H9 (cell line): ENCODE measurements around the gene IL1RAPL2. TPM values are rescaled to one million over a fixed set of nuclear protein-coding genes. Genes with fewer than 3 reads are reported as not detected.
"Not testable (repeated sequence)": the region's sequence is repeated elsewhere in the genome, so short reads cannot be mapped to it uniquely, and the experiment has no call there.

Experiments used
- DNase-seq: peaks from one replicate; pipeline ENCODE4 v3.0.0-alpha.2; 2017
- H2AFZ ChIP-seq: one replicate; pipeline ENCODE4 v1.6.1; 2013; ENCODE audit warnings: mild to moderate bottlenecking, low read length, control low read depth, moderate library complexity
- H2AK5ac ChIP-seq: 2 replicates; pipeline ENCODE4 v1.6.1; 2013; ENCODE audit warnings: low read length, control low read depth, mixed read lengths; ENCODE audit not compliant: insufficient read length
- H2BK120ac ChIP-seq: one replicate; pipeline ENCODE4 v1.6.1; 2013; ENCODE audit warnings: low read depth, mild to moderate bottlenecking, low read length, control low read depth, inconsistent platforms; ENCODE audit not compliant: poor library complexity, severe bottlenecking
- H2BK12ac ChIP-seq: 2 replicates; pipeline ENCODE4 v1.6.1; 2013; ENCODE audit warnings: low read length, control low read depth, mixed read lengths, low read depth; ENCODE audit not compliant: insufficient read length
- H2BK15ac ChIP-seq: 2 replicates; pipeline ENCODE4 v1.6.1; 2013; ENCODE audit warnings: low read depth, low read length, control low read depth
- H2BK20ac ChIP-seq: one replicate; pipeline ENCODE4 v1.6.1; 2013; ENCODE audit warnings: low read depth, mild to moderate bottlenecking, low read length, control low read depth, inconsistent platforms; ENCODE audit not compliant: poor library complexity, severe bottlenecking
- H2BK5ac ChIP-seq: 2 replicates; pipeline ENCODE4 v1.6.1; 2013; ENCODE audit warnings: low read length, control low read depth, mixed read lengths; ENCODE audit not compliant: insufficient read length
- H3K14ac ChIP-seq: 2 replicates; pipeline ENCODE4 v1.6.1; 2013; ENCODE audit warnings: low read length, control low read depth; ENCODE audit not compliant: insufficient read depth
- H3K18ac ChIP-seq: 2 replicates; pipeline ENCODE4 v1.6.1; 2013; ENCODE audit warnings: low read depth, mild to moderate bottlenecking, mixed read lengths, low read length, control low read depth; ENCODE audit not compliant: insufficient read length
- H3K23ac ChIP-seq: 2 replicates; pipeline ENCODE4 v1.6.1; 2013; ENCODE audit warnings: low read length, control low read depth, mixed read lengths, low read depth; ENCODE audit not compliant: insufficient read length
- H3K23me2 ChIP-seq: 2 replicates; pipeline ENCODE4 v1.6.1; 2013; ENCODE audit warnings: low read depth, mild to moderate bottlenecking, mixed read lengths, low read length, control low read depth; ENCODE audit not compliant: insufficient read length, poor library complexity, severe bottlenecking
- H3K27ac ChIP-seq: 2 replicates; pipeline ENCODE4 v1.5.1; 2013; ENCODE audit warnings: low read length, control low read depth, mixed read lengths, low read depth; ENCODE audit not compliant: insufficient read length
- H3K27me3 ChIP-seq: 2 replicates; pipeline ENCODE4 v1.6.1; 2013; ENCODE audit warnings: low read length, control low read depth, inconsistent platforms; ENCODE audit not compliant: insufficient read depth
- H3K4ac ChIP-seq: 2 replicates; pipeline ENCODE4 v1.6.1; 2013; ENCODE audit warnings: low read depth, mild to moderate bottlenecking, control low read depth, inconsistent platforms, low read length, moderate library complexity
- H3K4me1 ChIP-seq: 2 replicates; pipeline ENCODE4 v1.6.1; 2013; ENCODE audit warnings: low read length, control low read depth, inconsistent platforms; ENCODE audit not compliant: insufficient read depth
- H3K4me2 ChIP-seq: 2 replicates; pipeline ENCODE4 v1.6.1; 2013; ENCODE audit warnings: low read length, control low read depth, mixed read lengths; ENCODE audit not compliant: insufficient read length, insufficient read depth
- H3K56ac ChIP-seq: 2 replicates; pipeline ENCODE4 v1.6.1; 2013; ENCODE audit warnings: low read depth, mild to moderate bottlenecking, mixed read lengths, low read length, control low read depth; ENCODE audit not compliant: insufficient read length
- H3K79me1 ChIP-seq: 2 replicates; pipeline ENCODE4 v1.6.1; 2013; ENCODE audit warnings: low read depth, mild to moderate bottlenecking, moderate library complexity, low read length, control low read depth, inconsistent platforms; ENCODE audit not compliant: insufficient read depth, poor library complexity, severe bottlenecking
- H3K79me2 ChIP-seq: 2 replicates; pipeline ENCODE4 v1.6.1; 2013; ENCODE audit warnings: low read length, control low read depth, inconsistent platforms; ENCODE audit not compliant: insufficient read depth
- H3K9ac ChIP-seq: 2 replicates; pipeline ENCODE4 v1.6.1; 2013; ENCODE audit warnings: low read length, control low read depth, mixed read lengths; ENCODE audit not compliant: insufficient read length; ENCODE audit errors: extremely low read depth
- H3K9me3 ChIP-seq: one replicate; pipeline ENCODE4 v1.6.1; 2013; ENCODE audit warnings: low read depth, low read length, inconsistent platforms; ENCODE audit not compliant: control insufficient read depth
- H3T11ph ChIP-seq: one replicate; pipeline ENCODE4 v1.6.1; 2013; ENCODE audit warnings: mild to moderate bottlenecking, low read length, control low read depth, inconsistent platforms
- H4K20me1 ChIP-seq: one replicate; pipeline ENCODE4 v1.6.1; 2013; ENCODE audit not compliant: control insufficient read depth, insufficient read length, insufficient read depth
- H4K5ac ChIP-seq: 2 replicates; pipeline ENCODE4 v1.6.1; 2013; ENCODE audit warnings: low read depth, mild to moderate bottlenecking, mixed read lengths, low read length, control low read depth; ENCODE audit not compliant: insufficient read length
- H4K8ac ChIP-seq: replicated peaks from 2 replicates; pipeline ENCODE4 v1.6.1; 2013; ENCODE audit warnings: low read length, control low read depth, mixed read lengths, low read depth; ENCODE audit not compliant: insufficient read length
- H4K91ac ChIP-seq: 2 replicates; pipeline ENCODE4 v1.6.1; 2013; ENCODE audit warnings: low read depth, mild to moderate bottlenecking, moderate library complexity, mixed read lengths, low read length, control low read depth; ENCODE audit not compliant: insufficient read length
- H3K27ac Mint-ChIP-seq, 3 experiments: 2 replicates in 2 of 3; 3 replicates in 1 of 3; pipeline ENCODE4 v1.8.0; 2020 to 2021; ENCODE audit warnings: mixed read lengths in 3 of 3, mild to moderate bottlenecking in 1 of 3, moderate library complexity in 1 of 3
- H3K27me3 Mint-ChIP-seq: 2 replicates; pipeline ENCODE4 v1.8.0; 2021; ENCODE audit warnings: low read depth, mild to moderate bottlenecking, moderate library complexity, mixed read lengths
- H3K36me3 Mint-ChIP-seq, 3 experiments: 2 replicates in 2 of 3; 3 replicates in 1 of 3; pipeline ENCODE4 v1.8.0; 2020 to 2021; ENCODE audit warnings: low read depth in 3 of 3, mixed read lengths in 3 of 3; ENCODE audit not compliant: insufficient read depth in 1 of 3
- H3K4me1 Mint-ChIP-seq, 2 experiments: 2 replicates each; pipeline ENCODE4 v1.8.0; 2020; ENCODE audit warnings: mixed read lengths in 2 of 2
- H3K4me3 Mint-ChIP-seq, 2 experiments: 2 replicates in 1 of 2; 3 replicates in 1 of 2; pipeline ENCODE4 v1.8.0; 2020 to 2021; ENCODE audit warnings: mild to moderate bottlenecking in 2 of 2, mixed read lengths in 2 of 2, moderate library complexity in 1 of 2
- H3K9me3 Mint-ChIP-seq, 2 experiments: 2 replicates in 1 of 2; 3 replicates in 1 of 2; pipeline ENCODE4 v1.8.0; 2020; ENCODE audit warnings: mild to moderate bottlenecking in 2 of 2, mixed read lengths in 2 of 2, moderate library complexity in 1 of 2
- CTCF ChIP-seq: fragments of 200-600 bp; sonication (generic); conservative IDR thresholded peaks from 3 replicates; pipeline ENCODE4 v1.8.0; 2021; ENCODE audit warnings: antibody characterized with exemption, mild to moderate bottlenecking
- WGBS: extraction: QIAGEN DNeasy Blood & Tissue Kit; methylation state at CpG from one replicate; pipeline ENCODE4 v1.1.7; 2013; ENCODE audit warnings: missing lambda C conversion rate, low lambda C conversion rate, mixed read lengths; ENCODE audit not compliant: insufficient read length; ENCODE audit errors: extremely low coverage; 5-methylcytosine and 5-hydroxymethylcytosine counted together
- total RNA-seq: library from RNA; stranded (reverse); gene quantifications from 2 replicates; pipeline ENCODE4 v1.2.1, GENCODE V29; 2021

Gene IL1RAPL2
- total RNA-seq, 1 experiment from 2014 or later: not detected

DNA sequence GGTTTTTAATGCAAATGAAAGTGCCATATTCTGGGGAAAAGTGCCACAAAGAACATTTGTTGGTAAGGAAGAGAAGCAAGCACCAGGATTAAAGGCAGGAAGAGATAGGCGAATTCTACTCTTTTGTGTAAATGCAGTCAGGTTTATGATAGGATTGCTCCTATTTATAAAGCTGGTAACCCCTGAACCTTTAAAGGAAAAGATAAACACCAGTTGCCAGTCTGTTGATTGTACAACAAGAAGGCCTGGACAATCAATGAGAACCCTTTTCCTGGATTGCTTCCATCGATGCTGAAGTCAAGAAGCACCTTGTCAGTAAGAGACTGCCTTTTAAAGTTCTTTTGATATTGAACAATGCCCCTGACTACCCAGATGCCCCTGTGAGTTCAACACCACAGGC lies 1098.2 kb downstream of the IL1RAPL2 start:
- Histone ChIP-seq H3K23me2 (no peaks in the 10 kb centered on the region), H4K8ac (no peak overlapping the region), H4K91ac (no peak overlapping the region), H3K4me2 (no peak overlapping the region), H3K9me3 (no peaks in the 10 kb centered on the region), H3K56ac (no peak overlapping the region), H3K4me1 (no peaks in the 10 kb centered on the region), H3K4ac (no peak overlapping the region), H3T11ph (no peak overlapping the region), H2BK120ac (no peak overlapping the region), H3K18ac (no peak overlapping the region), H2BK12ac (no peak overlapping the region), H2AK5ac (no peak overlapping the region), H3K79me1 (no peaks in the 10 kb centered on the region), H3K14ac (no peak overlapping the region), H2BK15ac (no peak overlapping the region), H4K5ac (no peak overlapping the region), H2AFZ (no peak overlapping the region), H3K23ac (no peak overlapping the region), H3K9ac (no peak overlapping the region), H2BK5ac (no peak overlapping the region), H4K20me1 (no peaks in the 10 kb centered on the region), H3K27me3 (no peaks in the 10 kb centered on the region), H2BK20ac (no peak overlapping the region), H3K27ac (no peak overlapping the region), H3K79me2 (no peaks in the 10 kb centered on the region)
- DNase-seq: no peak
- TF ChIP-seq CTCF: no peak
- H3K4me1 Mint-ChIP-seq: peaks cover 0 to 2% of the 10 kb centered on the region in 2 experiments; a peak in 1 of 4 replicates
- no peak overlapping the region for H3K27ac Mint-ChIP-seq
- no peaks in the 10 kb centered on the region for H3K27me3 Mint-ChIP-seq
- peaks cover 0 to 31% of the 10 kb centered on the region in 2 experiments; a peak in 1 of 5 replicates for H3K9me3 Mint-ChIP-seq
- H3K4me3 Mint-ChIP-seq: no peak overlapping the region
- peaks cover 0 to 2% (median under 1%) of the 10 kb centered on the region in 3 experiments; a peak in 1 of 7 replicates for H3K36me3 Mint-ChIP-seq
- no CpG with 5 or more reads among the region's 2 CpGs for WGBS

DNA sequence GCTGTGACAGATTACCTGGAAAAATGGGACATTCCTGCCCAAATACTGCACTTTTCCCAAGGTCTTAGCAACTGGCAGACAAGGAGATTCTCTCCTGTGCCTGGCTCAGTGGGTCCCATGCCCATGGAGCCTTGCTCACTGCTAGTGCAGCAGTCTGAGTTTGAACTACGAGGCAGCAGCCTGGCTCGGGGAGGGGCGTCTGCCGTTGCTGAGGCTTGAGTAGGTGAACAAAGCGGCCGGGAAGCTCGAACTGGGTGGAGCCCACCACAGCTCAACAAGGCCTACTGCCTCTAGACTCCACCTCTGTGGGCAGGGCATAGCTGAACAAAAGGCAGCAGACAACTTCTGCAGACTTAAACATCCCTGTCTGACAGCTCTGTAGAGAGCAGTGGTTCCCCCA lies 1118.3 kb downstream of the IL1RAPL2 start:
- H3K23ac ChIP-seq, H2BK120ac ChIP-seq, H3K79me2 ChIP-seq, H2BK5ac ChIP-seq, H2BK20ac ChIP-seq, H4K20me1 ChIP-seq, H3K14ac ChIP-seq, H2AFZ ChIP-seq, H3K4me1 ChIP-seq, H3K27ac ChIP-seq, H3K4ac ChIP-seq, H3K4me3 Mint-ChIP-seq, H3T11ph ChIP-seq, H3K4me2 ChIP-seq, H3K27me3 Mint-ChIP-seq, H3K79me1 ChIP-seq, H3K9ac ChIP-seq, DNase-seq, H2BK15ac ChIP-seq, H4K91ac ChIP-seq, H2BK12ac ChIP-seq, H3K27me3 ChIP-seq, H4K5ac ChIP-seq, H3K18ac ChIP-seq, H4K8ac ChIP-seq, H3K23me2 ChIP-seq, H3K36me3 Mint-ChIP-seq, H3K27ac Mint-ChIP-seq, H3K4me1 Mint-ChIP-seq, H3K9me3 ChIP-seq, H3K56ac ChIP-seq, H2AK5ac ChIP-seq: not testable (repeated sequence)
- H3K9me3 Mint-ChIP-seq: peaks cover 5 to 40% of the 10 kb centered on the region in 2 experiments; a peak in 3 of 5 replicates
- no CpG with 5 or more reads among the region's 7 CpGs for whole genome bisulfite sequencing
